HS-27A (cell line): ENCODE data around the gene PDE6B.
"Not testable (repeated sequence)": the region's sequence is repeated elsewhere in the genome, so short reads cannot be mapped to it uniquely, and the experiment has no call there.

Source experiments
- DNase-seq: peaks from one replicate; pipeline ENCODE4 v3.0.0-alpha.2; 2012; ENCODE audit warnings: low read depth, missing footprints

The PDE6B gene

GRCh38 chr4:624705-625590 is at the start of gene PDE6B:
PDE6B (plus strand) TSS chr4:625573; CDS start chr4:625627, 54 bp downstream.
- DNase-seq: no peak

GRCh38 chr4:576245-576821 is 49.0 kb upstream of the PDE6B start, which contains the start of gene TMEM271:
TMEM271 (minus strand) TSS chr4:576295; CDS start chr4:576062, 233 bp downstream.
- DNase-seq: no peak

GRCh38 chr4:576991-577498 is 48.3 kb upstream of the PDE6B start:
- no peak for DNase-seq

- DNase-seq: no peak
Measured at GRCh38 chr4:577499-578450, 47.6 kb upstream of the PDE6B start.

GRCh38 chr4:578451-579443 is 46.6 kb upstream of the PDE6B start:
- no peak for DNase-seq

GRCh38 chr4:579543-580175 is 45.7 kb upstream of the PDE6B start:
- no peak for DNase-seq

- DNase-seq: no peak
Measured at GRCh38 chr4:581181-581580, 44.2 kb upstream of the PDE6B start.

- no peak for DNase-seq
Measured at GRCh38 chr4:581753-582361, 43.5 kb upstream of the PDE6B start.

- DNase-seq: no peak
Measured at GRCh38 chr4:583820-584219, 41.6 kb upstream of the PDE6B start.

- no peak for DNase-seq
Measured at GRCh38 chr4:587671-588350, 37.6 kb upstream of the PDE6B start.

- no peak for DNase-seq
Measured at GRCh38 chr4:588351-588849, 37.0 kb upstream of the PDE6B start.

GRCh38 chr4:589219-589963 is 36.0 kb upstream of the PDE6B start:
- no peak for DNase-seq

- no peak for DNase-seq
Measured at GRCh38 chr4:590313-590841, 35.0 kb upstream of the PDE6B start.

- not testable (repeated sequence) for DNase-seq
Measured at GRCh38 chr4:592178-592577, 33.2 kb upstream of the PDE6B start.

- DNase-seq: no peak
Measured at GRCh38 chr4:592825-593520, 32.4 kb upstream of the PDE6B start.

- DNase-seq: no peak
Measured at GRCh38 chr4:598925-599324, 26.4 kb upstream of the PDE6B start.

GRCh38 chr4:600166-600565 is 25.2 kb upstream of the PDE6B start:
- no peak for DNase-seq
